DMS53 treated with DMSO at 0.1 percent for 48 hours (cell line): ENCODE measurements around the gene SLC30A7.
"Not testable (repeated sequence)": the region's sequence is repeated elsewhere in the genome, so short reads cannot be mapped to it uniquely, and the experiment has no call there.

Experiments
- DNase-seq: peaks from one replicate; lab custom pipeline; 2025; ENCODE audit not compliant: unreplicated experiment; lab: John Stamatoyannopoulos, UW

The SLC30A7 gene

DNA sequence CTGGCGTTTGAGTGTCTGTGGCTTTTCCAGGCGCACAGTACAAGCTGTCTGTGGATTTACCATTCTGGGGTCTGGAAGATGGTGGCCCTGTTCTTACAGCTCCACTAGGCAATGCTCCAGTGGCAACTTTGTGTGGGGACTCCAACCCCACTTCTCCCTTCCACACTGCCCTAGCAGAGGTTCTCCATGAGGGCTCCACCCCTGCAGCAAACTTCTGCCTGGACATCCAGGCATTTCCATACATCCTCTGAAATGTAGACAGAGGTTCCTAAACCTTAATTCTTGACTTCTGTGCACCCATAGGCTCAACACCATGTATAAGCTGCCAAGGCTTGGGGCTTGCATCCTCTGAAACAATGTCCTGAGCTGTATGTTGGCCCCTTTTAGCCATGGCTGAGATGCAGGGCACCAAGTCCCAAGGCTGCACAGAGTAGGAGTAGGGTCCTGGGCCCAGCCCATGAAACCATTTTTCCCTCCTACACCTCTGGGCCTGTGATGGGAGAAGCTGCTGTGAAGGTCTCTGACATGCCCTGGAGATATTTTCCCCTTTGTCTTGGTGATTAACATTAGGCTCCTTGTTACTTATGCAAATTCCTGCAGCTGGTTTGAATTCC, 5.9 kb upstream of the SLC30A7 start:
- DNase-seq: not testable (repeated sequence)

DNA sequence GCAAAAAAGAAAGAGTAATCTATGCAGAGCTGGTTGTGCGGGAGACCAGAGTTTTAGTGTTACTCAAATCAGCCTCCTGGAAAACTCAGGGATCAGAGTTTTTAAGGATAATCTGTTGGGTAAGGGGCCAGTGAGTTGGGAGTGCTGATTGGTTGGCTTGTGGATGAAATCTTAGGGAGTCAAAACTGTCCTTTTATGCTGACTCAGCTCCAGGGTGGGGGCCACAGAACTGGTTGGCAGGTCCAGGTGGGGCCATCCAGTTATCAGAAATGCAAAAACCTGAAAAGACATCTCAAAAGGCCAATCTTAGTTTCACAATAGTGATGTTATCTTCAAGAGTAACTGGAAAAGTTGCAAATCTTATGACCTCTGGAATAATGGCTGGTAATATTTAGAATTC, 4.5 kb upstream of the SLC30A7 start:
- DNase-seq: no peak

DNA sequence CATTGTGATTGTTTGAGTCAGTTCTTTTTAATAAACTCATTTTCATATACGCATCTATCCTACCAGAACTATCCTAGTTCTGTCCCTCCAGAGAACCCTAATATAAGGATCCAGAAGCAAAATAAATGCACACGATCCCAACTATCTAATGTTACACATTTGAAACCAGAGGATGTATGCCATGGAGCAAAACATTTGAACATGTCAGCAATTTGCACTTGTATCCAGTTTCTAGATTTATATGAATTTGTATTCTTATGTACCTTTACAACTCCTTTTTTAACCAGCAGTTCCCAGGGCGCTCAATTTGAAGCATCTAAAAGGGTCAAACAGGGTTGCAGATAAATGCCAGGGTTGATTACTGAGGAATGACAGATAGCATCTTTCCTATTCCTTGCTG, 3.3 kb upstream of the SLC30A7 start:
- DNase-seq: no peak

DNA sequence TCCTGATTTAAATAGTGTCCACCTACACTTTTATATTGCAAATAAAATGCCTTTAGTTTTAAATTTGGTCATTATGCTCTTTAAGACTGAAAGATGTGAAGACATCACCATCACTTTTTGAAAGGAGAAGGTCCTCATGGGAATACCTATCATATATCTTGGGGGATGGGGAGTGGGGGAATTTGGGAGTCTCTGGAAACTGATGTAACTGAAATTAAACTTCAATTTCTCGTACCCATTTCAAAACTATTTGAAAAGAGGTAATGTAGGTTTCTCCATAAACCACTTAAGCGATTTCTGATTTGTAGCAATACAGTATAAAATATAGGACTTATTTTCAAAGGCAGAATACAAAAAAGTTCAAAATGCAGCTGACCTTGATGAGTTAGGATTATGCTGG, 2.2 kb upstream of the SLC30A7 start:
- DNase-seq: no peak

DNA sequence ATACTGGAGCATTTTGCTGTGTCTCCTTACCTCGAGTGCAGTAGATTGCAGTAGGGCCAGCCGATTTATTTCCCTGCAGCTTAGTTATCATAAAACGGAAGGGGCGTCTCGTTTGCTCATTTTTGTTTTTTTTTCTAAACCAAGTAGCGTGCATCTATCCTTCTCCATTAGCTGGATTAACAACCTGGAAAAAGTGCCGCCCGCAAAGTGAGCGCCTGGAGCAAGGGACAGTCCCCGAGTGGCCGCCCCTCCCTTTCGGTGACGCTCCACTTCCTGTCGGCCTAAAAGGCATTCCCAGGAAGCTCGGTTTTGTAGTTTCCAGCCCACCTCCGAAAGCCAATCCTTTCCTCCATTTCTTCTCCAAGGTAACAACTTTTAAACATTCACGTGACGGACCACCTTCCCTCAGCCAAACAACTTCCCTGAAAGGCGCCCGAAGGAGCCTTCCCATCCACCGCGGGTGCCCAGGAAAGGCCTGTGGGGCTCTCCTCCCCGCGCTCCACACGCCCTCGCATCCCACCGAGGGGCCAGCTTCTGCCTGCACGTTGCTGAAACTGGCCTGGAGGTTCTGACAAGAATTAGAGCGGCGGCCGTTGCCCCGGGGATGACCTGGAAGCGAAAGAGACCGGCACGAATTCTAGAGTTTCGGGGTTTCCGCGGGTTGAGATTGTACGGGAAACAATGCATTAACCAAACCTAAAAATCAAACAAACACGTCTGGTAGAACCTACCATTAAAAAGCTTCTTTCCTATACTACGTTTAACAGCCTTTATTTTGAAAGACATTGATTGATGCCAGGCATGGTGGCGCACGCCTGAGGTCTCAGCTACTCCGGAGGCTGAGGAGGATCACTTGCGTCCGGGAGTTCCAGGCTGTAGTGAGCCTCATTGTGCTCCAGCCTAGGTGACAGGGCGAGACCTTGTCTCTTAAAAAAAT, 1.0 kb upstream of the SLC30A7 start, which contains the start of gene EXTL2:
Gene EXTL2, minus strand, starts transcription at position 240 of the 937 bp plus-strand sequence. CDS start 6,085 bp downstream, outside the sequence.
- DNase-seq: peak; percentile 98

DNA sequence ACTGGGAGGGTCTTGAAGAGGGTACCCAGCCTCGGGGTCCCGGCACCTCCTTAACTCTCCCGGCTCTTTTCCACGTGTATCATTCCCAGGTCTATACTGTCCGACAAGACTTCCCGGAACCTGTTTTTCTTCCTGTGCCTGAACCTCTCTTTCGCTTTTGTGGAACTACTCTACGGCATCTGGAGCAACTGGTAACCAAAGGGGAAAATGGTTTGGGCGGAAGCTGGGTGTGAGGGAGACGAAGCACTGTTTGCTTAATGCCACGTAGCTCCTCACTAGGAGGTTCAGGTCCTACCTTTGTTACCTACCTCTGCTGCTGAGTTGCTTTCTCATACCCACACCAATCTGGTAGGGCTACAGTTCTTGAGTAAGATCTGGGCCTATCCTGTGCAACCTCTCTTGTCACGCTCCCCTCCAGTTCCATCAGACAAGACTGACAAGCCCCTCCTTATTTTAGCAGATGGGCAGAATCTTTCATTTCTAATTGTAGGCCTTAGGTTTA, 642 bp downstream of the SLC30A7 start:
- DNase-seq: peak; percentile 69

DNA sequence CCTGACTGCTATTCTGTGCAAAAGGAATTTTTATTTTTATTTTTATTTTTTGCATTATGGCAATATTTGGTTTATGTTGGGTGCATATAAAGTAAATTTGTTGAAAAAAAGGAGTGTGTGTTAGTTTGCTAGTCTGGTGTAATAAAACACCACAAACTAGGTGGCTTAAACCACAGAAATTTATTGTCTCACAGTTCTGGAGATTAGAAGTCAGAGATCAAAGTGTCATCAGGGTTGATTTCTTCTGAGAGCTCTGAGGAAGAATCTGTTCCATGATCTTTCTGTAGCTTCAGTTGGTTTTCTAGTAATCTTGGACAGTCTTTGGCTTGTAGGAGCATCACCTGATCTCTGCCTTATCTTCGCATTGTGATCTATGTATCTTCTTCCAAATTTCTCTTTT, 6.5 kb downstream of the SLC30A7 start:
- no peak for DNase-seq

DNA sequence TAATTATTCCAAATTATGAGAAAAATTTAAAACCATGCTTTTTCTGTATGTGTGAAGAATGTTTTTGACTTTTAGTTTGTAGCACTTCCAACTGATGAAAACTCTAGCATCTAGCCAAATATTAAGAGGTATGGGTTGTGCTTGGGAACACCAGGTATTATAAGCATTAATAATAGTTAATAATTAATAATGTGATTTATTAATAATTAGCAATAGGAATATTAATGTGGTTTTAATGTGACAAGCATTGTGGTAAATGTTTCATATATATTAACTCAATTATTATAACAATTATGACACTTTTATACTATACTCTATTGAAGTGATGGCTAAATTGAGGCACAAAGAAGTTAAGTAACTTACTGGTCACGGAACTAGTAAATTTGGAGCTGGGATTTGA, 7.9 kb downstream of the SLC30A7 start:
- DNase-seq: no peak

DNA sequence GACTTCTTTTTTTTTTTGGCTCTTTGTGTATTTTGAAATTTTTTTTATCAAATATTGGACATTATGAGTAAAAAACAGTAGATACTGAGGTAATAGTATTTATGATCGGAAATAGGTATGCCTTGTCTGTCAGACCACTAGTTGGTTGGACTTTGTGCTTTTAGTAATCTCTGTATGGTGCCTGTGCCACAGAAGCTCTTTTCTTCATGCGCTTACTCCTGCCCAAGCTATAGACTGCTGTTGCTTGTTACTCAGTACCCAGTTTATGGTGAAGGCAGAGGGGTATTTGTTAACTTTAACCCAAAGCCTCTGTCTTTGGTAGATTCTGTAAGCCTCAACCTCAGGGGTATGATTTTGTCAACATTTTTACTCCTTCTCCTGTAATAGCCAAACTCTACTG, 8.6 kb downstream of the SLC30A7 start:
- DNase-seq: no peak

DNA sequence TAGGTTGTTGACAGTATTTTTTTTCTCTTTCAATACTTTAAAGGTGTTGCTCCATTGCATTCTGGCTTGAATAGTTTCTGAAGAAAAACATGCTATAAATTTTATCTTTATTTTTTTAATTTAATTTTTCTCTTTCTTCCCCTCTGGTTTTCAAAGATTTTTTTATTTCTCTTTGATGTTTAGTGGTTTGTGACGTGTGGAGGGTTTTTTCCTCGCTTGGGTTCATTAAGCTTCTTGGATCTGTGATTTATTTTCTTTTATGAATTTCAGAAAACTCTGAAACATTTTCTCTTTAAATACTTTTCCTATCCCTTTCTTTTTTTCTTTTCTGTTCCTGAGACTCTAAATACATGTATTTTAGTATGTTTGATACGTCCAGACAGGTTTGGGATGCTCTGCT, 9.3 kb downstream of the SLC30A7 start:
- no peak for DNase-seq

DNA sequence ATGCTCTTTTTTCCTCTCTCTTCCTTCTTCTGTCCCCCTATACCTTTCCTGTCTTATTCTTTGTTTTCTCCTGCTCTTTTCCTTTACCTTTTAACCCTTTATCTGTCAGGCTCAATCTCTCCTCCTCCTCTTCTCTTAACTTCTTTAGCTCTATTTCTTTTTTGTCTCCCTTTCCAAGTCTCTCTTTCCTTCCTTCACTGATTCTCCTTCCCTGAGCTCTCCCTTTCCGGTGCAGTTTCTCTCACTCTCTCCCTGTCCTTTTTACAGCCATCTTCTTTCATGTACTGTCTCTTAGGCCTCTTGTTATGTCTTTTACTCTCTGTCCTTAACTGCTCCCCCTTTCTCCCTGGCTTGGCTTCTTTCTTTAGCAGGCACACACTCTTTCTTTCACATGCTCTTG, 12.0 kb downstream of the SLC30A7 start:
- DNase-seq: no peak

DNA sequence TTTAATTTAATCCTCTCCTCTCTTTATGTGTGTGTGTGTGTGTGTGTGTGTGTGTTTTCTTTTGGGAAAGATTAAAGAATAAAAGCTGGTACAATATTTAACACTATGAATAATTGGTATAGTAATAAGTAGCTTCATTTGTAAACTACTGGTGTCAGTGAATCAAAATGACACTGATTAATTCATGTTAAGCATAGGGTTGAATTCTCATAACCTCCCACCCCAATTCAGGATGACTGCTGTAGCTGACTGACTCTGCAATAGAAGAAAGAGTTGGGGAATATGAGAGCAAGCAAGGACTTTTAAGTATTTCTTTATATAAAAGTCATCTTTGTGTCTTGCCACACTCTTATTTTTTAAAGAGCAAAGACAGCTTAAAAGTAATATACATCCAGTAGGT, 13.1 kb downstream of the SLC30A7 start:
- DNase-seq: no peak

DNA sequence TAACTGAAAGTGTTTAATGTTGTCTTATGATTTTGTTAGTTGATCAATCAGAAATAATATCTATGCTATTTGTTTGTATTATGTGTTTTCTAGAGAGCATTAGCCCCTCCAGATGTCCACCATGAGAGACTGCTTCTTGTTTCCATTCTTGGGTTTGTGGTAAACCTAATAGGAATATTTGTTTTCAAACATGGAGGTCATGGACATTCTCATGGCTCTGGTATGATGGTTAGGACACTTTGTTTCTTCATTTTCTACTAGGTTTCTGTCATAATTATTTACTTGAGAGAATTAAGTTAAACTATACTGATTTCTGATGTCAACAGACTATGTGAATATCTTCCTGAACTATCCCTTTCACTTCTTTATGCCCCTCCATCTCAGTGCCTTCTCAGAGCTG, 16.1 kb downstream of the SLC30A7 start:
- no peak for DNase-seq

DNA sequence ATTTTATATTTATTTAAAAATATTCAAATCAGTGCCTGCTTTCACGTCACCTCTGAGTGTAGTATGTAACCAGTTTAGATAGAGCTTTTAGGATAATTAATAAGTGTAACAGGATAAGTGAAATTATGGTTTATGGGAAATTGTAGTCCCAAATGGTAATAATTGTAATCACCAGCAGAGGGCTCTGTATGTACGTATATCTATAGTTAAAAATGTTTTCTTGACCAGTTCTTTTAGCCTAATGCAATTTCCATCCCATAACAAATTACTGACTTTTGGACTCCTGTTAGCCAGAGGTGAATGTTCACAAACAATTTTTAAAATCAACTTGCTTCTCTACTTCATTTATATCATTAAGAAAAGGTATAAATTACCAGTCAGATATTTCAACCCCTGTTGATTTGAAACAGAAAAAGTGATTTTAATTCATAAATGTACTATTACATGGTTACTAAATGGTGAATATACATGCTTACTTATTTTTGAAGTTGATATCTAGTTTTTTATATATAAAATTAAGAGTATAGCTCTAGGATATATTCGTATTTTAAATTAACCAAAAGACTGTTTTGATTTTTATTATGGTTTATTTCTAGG, 25.3 kb downstream of the SLC30A7 start:
- DNase-seq: peak; percentile 85

DNA sequence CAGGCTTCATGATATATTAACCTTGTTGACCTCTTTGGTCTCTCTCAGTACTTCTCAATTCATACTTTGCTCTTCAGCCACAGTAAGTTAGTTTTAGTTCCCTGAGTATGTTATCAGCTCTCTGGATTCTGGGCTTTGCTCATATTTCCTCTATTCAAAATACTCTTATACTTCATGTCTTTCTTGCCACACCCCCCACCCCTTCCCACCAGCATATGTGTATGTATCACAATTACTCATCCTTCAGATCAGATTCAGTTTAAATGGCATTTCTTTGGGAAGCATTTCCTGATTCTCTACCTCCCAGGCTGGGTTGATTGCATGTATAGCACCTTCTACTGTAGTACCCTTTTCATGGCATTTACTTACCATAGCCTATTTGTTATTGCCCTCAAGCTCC, 28.3 kb downstream of the SLC30A7 start:
- DNase-seq: no peak

DNA sequence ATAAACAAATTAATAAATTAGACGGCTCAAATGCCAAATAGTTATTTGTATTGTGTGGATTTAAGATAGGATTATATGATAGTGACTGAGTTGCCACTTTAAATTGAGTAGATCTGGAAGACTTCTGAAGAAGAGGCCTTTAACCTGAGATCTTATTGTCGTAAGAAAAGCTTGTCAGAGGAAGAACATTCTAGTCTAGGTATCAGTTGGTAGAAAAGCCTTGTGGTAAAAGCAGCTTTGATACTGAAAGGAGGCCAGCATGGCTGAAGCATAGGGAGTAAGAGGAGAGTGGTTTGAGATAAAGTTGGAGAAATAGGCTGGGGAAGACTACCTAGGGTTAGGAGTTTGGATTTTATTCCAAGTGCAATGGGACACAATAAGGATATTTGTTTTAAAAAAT, 29.1 kb downstream of the SLC30A7 start:
- DNase-seq: no peak

DNA sequence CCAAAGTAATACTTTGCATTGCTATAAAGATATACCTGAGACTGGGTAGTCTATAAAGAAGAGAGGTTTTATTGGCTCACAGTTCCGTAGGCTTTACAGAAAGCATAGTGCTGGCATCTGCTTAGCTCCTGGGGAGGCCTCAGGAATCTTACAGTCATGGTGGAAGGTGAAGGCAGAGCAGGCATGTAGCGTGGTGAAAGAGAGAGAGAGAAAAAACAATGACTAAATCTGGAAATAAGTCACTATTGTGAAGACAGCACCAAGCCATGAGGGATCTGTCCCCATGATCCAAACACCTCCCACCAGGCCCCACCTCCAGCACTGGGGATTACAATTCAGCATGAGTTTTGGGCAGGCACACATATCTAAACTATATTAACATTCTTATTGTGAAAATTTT, 30.4 kb downstream of the SLC30A7 start:
- no peak for DNase-seq

DNA sequence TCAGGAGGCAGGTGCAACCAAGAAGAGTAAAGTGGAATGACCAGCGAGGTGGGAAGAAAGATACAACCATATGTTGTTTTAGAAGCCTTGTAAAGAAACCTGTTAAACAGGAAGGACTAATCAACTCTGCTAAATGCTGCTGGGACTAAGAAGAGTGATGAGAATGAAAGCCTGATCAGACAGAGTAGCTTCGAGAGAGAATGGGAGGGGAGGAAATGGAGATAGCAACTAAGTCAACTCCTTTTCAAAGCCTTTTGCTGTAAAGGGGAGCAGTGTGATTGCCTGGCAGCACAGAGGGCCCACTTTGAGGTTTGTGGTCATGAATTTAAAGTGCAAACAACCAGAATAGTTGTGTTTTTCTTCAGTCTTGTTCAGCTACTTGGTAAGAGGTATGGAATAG, 31.4 kb downstream of the SLC30A7 start:
- DNase-seq: peak; percentile 70

DNA sequence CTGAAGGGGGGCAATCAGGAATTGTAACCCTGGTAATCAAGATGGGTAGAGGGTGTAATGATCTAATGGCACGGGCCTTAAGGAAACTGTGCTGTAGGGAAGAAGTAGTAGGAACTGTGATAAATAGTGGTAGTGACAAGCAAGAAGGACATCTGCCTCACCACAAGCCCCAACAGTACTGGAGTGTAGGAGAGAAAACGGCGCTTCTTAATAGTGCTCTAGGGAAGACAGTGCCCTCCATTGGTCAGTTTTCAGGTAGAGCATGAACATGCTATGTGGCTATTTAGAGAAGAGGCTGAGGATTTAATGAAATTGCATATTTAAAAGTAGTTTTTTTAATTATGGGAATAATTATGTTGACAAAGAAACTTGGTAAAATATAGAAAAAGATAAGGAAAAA, 32.2 kb downstream of the SLC30A7 start:
- no peak for DNase-seq

DNA sequence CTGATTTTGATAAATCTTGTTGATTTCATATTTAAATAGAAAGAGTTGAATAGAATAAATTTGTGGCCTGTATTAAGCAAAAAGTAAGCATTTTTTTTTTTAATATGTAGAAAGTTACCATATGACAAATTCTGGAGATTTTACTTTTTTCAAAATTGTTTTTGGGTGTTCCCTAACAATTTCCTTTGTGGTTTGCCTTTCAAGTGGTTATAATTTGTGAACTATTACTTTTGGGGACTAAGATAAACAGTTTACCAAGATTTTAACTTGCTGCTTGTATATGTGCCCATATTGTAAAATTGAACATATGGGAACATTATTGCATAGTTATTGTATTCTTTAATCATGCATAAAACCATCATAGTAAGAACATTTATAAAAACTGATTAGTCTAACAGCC, 34.6 kb downstream of the SLC30A7 start:
- no peak for DNase-seq

DNA sequence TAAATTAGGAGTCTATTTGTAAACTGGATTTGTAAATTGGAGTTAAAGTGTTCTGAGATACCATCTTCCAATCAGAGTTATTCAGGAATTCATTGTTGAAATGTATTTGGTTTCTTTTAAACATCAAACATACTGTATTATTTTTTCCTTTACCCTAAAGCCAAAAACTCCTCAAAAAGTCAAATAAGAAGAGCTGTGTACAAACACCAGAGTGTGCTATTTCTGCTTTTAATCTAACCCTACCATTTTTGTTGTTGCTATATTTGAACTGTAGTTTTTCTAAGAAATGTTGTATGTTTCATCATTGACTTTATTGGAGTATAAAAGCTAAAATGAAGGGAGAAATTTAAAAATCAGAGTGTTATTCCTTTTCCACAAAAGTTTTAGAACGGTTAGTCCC, 35.8 kb downstream of the SLC30A7 start:
- no peak for DNase-seq

DNA sequence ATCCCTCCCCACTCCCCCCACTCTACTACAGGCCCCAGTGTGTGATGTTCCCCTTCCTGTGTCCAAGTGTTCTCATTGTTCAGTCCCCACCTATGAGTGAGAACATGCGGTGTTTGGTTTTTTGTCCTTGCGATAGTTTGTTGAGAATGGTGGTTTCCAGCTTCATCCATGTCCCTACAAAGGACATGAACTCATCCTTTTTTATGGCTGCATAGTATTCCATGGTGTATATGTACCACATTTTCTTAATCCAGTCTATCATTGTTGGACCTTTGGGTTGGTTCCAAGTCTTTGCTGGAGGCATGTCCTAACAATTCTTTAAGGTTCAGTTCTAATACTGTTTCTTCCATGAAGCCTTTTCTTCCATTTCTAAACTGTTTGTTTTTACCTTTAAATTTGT, 37.7 kb downstream of the SLC30A7 start:
- not testable (repeated sequence) for DNase-seq
